MV-4-11 (cell line): Measurements from ENCODE around the gene KLF11.
"Not testable (repeated sequence)": the region's sequence is repeated elsewhere in the genome, so short reads cannot be mapped to it uniquely, and the experiment has no call there.

Experiments
- DNase-seq: peaks from one replicate; lab custom pipeline; 2025; lab: John Stamatoyannopoulos, UW

Gene KLF11

DNA sequence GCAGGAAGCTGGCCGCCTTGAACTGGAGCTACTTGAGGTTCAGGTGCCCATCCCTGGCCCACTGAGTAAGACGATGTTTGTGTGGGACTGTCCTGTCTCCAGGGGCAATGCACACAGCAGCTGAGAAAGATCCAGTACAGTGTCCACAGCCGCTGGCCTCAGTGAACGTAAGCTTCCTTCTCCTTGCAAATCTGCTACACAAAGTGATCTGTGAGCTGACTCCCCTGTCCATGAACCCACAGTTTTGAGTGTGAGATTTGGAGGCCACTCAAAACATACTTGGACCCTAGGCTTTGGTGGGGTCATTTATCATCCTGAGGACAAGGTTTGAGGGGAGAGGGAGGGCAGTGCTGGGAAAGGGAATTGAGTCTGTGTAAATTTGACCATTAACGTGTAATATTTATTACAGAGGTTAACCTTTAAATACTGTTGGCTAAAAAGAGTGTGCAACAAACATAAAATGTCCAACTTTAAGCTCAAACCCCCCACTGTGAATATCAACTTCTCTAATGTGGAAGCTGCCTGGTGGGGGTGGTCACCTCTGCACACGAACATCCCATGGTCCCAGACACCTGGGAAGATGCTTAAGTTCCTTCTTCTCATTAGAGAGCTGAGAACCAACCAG is 41.8 kb downstream of the KLF11 start:
- DNase-seq: no peak

DNA sequence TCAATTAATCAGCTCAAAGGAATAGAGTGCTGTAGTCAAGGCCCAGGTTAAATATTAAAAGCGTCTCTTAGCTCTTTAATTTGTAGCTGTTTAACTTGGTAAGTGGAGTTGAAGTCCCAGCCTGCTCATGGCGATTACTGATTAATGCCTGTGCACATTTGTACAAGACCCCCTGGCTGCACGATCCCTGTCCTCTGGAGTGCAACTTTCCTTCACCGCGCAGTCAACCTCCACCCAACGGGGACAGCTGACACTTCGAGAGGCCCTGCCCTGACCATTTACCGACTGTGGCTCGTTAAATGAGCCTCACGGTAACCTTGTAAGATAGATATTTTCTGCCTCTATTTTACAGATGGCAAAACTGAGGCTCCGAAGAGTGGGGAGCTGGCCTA is 42.3 kb downstream of the KLF11 start:
- no peak for DNase-seq

DNA sequence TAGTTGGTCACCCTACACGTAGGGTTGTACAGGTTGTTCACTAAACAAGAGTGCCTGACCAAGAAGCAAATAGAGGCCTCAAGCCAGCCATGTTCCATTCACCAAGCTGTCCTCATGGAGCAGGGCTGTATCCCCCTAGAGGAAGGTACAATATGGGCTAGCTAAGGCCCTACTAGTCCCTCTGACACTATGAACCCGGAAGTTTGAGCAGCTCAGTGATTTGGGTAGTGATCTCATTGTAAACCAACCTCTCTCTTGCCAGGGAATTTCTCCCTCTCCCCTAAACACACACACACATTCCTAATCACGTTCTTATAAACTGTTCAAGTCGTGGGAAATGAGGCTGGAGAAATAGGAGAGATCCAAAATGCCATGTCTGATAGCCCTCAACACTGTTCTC is 43.6 kb downstream of the KLF11 start:
- no peak for DNase-seq

DNA sequence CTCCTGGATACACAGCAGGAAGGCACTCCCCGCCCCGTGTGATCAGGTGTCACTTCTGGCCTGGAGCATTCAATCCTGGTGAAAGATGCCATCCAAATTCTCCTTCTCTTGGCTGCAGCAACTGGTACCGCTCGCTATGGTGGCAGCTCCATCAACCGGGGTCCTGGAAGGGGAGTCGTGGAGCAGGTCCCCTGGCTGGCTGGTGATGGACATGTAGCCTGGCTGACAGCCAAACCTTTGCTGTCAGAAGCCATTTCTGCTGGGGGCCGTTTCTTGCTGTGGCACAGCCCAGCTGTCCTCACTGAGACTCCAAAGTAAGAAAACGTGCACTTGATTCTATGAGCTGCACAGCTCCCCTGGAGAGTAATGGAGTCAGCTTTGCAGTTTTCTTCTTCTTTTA is 44.0 kb downstream of the KLF11 start:
- DNase-seq: no peak

DNA sequence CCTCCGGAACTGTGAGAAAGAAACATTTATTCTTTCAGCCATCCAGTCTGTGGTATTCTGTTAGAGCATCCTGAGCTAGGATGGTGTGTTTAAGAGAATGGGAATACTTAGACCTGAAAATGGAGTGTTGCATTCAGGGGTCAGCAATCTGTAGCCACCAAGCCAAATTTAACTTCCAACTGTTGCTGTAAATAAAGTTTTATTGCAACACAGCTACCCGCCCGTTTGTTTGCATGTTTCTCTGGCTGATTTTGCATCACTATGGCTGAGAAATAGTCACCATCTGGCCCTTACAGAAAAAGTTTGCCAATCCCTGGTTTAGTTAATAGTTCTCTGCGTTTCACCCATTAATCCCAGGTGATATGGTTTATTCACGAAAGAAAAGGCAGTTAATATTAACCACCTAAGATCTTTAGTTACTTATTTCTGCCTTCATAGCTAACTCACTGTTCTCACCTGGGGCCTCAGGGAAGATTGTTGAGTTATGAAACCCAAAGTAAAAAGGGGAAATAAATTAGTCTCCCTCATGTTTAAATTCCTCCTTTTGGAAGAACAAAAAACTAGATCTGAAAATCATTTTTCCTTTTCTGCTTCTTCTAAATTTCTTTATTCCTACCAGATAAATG is 46.3 kb downstream of the KLF11 start:
- DNase-seq: no peak

DNA sequence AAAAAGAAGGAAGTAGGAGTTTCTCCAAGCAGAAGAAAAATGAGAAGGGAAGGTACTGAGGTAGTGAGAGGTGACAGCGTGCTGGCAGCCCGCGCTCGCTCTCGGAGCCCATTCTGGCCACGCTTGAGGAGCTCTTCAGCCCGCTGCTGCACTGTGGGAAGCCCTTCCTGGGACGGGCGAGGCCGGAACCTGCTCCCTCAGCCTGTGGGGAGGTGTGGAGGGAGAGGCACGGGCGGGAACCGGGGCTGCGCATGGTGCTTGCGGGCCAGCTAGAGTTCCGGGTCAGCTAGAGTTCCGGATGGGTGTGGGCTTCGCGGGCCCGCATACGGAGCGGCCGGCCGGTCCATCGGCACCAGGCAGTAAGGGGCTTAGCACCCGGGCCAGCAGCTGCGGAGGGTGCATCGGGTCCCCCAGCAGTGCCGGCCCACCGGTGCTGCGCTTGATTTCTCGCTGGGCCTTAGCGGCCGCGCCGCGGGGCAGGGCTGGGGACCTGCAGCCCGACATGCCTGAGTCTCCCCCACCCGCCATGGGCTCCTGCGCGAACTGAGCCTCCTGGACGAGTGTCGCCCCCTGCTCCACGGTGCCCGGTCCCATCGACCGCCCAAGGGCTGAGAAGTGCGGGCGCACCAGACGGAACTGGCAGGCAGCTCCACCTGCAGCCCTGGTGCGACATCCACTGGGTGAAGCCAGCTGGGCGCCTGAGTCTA is 48.0 kb downstream of the KLF11 start:
- DNase-seq: no peak

DNA sequence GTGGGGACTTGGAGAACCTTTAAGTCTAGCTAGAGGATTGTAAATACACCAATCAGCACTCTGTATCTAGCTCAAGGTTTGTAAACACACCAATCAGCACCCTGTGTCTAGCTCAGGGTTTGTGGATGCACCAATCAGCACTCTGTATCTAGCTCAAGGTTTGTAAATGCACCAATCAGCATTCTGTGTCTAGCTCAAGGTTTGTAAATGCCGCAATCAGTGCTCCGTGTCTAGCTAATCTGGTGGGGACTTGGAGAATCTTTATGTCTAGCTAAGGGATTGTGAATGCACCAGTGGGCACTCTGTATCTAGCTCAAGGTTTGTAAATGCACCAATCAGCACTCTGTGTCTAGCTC is 48.5 kb downstream of the KLF11 start:
- not testable (repeated sequence) for DNase-seq

DNA sequence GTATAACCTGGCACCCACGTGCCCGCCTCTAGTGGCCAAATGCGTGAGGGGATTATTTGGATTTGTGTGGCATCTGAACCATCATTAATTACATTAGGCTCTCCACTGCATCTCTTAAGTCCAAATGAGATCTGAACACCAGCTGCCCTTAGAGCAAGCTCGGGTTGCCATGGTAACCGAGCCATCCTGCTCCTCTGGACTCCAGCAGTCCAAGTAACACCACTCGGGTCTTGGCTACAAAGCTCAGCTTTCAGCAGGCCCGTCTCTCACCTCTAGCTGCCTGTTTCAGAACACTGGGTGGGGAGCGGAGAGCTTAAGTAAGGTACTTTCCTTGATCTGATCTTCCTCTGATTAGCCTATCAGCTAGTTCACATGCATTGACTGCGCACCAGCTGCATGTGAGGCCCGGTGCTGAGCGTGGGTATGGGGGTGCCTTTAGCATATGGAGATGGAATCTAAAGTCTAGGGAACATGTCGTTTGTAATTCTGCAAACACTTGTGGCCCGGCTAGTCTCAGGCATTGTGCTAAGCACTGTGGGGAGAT is 51.0 kb downstream of the KLF11 start:
- DNase-seq: no peak

DNA sequence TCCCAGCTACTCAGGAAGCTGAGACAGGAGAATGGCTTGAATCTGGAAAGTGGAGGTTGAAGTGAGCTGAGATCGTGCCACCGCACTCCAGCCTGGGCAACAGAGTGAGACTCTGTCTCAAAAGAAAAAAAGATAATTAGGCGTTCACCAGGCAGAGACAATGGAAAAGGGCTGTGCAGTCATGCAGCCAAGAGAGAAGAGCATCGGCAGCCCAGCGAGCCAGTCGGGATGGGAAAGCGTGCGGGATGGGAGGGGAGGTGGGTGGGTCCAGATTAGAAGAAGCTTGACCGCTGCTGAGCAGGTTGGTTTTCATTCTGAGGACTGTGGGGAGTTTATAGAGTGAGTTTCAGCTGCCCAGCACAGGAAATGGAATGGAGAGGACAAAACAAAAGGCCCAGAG is 51.8 kb downstream of the KLF11 start:
- no peak for DNase-seq

DNA sequence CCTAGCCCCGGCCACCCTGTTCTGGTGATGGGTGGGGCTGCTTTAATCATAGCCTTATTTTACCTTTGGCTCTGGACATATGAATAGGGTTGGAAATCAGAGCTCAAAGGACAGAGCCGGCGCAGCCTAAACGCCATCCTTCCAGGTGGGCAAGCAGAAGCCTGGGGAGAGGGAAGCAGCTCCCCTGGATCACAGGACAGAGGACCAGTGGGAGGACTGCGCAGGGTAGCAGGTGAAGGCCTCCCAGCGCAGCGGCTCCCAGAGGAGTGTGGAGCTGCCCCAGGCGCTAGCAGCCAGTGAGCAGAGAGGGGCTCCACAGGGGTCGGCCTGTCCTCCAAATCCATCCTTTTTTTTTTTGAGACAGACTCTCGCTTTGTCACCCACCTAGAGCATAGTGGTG is 53.3 kb downstream of the KLF11 start:
- no peak for DNase-seq

DNA sequence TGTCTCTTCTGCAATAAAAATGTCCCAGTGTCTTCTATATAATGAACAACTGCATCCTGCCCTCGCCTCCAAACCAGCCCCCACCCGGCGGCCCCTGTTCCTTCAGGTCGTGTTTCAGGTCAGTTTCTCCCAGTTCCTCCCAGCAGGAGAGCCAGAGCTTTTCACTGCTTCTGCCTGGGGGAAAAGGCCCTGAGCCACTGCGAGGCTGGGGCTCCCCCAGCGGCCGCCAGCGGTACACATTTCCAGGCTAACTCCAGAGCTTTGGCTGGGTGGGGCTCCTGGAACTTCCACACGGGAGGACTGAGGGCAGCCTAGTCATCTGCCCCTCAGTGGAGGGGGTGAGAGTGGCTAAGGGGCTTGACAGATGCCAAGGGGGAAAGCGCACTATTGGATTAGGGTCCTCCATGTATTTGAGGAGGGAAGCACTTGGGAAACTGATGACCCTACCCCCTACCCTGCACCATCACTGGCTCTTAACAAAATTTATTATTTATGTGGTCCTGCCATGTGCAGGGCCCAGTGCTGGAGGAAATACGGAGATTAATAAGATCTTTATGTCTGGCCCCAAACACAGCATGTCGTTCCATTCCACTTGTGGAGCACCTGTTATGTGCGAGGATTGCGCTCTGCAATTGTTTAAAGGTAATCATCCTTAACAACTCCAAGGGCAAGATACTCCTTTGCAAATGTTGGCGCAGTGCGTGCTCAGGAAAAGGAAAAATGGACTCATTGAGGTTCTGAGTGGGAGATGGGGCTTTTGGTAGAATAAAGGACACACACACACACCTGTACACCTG is 54.2 kb downstream of the KLF11 start:
- peak; percentile 21 for DNase-seq

DNA sequence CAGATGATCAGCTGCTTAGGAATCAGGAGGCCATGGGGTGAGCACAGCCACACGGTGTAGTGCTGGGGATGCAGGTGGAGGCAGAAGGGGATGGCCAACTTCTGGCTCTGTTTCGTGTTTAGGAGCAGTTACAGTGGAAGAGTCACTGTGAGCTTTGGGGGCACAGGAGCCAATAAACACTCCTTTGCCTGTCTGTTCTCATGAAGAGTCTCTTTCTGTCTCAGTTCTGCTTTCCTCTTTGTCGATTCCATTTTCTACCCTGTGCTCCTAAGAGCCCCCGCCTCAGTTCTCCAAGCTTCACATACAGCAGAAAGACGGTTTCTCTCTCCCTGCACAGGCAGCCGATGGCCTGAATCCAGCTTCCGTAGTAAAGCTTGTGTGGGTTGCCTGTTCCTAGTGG is 58.1 kb downstream of the KLF11 start:
- DNase-seq: peak; percentile 59

DNA sequence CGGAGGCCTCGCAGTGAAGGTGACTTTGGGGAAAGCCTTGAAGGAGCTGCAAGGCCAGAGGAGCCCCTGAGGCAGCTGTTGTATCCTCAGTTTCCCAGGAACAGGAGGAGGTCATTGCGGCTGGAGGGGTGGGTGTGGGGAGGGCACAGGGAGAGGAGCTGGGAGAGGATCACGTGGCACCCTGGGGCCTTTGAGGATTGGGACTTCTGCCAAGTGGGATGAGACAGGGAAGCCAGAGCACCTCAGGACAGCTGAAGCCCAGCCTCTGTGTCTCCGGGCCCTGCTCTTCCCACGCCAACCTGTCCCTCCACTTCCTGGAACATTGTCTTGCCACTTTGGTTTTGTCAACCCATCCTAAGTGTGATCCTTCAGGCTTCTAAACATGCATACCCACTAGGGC is 59.8 kb downstream of the KLF11 start:
- no peak for DNase-seq
